ENCODE results near the gene PEA15. TPM values are rescaled to one million over a fixed set of nuclear protein-coding genes. Genes with fewer than 3 reads are reported as not detected.
A peak's percentile ranks its signal among the peaks of the same experiment; 100 is the strongest.

The PEA15 gene
- total and polyA plus RNA-seq, 7 donors = 51.2 to 232 (median 95.9) TPM

DNA sequence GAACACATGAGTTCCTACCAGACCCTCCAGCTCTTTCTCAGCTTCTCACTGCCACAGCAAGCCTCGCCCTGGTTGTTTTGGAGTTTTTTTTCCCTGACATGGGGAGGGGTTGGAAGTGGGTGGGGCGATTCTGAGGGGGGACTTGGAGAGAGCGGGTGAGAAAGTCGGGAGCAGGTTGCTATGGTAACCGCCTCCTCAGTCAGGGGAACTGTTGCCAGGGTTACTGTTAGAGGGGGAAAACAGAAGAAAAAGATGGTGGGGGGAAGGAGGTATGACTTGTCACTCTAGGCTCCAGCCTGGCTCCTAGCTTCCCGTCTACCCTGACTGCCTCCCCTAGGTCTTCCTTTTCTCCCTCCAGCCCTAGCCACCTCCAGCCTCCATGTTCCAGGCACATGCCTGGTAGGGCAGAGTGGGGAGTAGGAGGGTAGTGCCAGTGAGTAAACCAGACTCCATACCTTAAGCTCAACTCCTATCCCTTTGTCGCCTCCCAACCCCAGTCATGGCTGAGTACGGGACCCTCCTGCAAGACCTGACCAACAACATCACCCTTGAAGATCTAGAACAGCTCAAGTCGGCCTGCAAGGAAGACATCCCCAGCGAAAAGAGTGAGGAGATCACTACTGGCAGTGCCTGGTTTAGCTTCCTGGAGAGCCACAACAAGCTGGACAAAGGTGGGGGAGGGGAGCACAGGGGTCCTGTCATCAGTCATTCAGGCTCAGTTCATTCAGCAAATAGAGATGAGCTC, 6.0 kb downstream of the PEA15 start:
- Histone ChIP-seq H3K27me3 (ENCODE audit: insufficient read depth in 3 of 3, low read length in 2 of 3) (no peaks in the 10 kb centered on the region), H3K4me1 (peaks cover 30% of the 10 kb centered on the region), H3K27ac (no peak overlapping the region), H3K36me3 (ENCODE audit: insufficient read depth in 1 of 2, low read depth in 1 of 2) (peaks cover 8 to 75% of the 10 kb centered on the region in 2 donors), H3K4me3 (no peak overlapping the region), H3K9me3 (no peaks in the 10 kb centered on the region)
- DNase-seq (no peak), ATAC-seq (no peak)
- WGBS, 3 donors = 77 to 88% (median 84%) methylated on average over 10 of the region's 10 CpGs
- TF ChIP-seq, protein P1, sequence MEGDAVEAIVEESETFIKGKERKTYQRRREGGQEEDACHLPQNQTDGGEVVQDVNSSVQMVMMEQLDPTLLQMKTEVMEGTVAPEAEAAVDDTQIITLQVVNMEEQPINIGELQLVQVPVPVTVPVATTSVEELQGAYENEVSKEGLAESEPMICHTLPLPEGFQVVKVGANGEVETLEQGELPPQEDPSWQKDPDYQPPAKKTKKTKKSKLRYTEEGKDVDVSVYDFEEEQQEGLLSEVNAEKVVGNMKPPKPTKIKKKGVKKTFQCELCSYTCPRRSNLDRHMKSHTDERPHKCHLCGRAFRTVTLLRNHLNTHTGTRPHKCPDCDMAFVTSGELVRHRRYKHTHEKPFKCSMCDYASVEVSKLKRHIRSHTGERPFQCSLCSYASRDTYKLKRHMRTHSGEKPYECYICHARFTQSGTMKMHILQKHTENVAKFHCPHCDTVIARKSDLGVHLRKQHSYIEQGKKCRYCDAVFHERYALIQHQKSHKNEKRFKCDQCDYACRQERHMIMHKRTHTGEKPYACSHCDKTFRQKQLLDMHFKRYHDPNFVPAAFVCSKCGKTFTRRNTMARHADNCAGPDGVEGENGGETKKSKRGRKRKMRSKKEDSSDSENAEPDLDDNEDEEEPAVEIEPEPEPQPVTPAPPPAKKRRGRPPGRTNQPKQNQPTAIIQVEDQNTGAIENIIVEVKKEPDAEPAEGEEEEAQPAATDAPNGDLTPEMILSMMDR (IDR thresholded peaks at IDR 0.05) = no peak
- intact Hi-C loops (cut with DNase I) = no loop called here

DNA sequence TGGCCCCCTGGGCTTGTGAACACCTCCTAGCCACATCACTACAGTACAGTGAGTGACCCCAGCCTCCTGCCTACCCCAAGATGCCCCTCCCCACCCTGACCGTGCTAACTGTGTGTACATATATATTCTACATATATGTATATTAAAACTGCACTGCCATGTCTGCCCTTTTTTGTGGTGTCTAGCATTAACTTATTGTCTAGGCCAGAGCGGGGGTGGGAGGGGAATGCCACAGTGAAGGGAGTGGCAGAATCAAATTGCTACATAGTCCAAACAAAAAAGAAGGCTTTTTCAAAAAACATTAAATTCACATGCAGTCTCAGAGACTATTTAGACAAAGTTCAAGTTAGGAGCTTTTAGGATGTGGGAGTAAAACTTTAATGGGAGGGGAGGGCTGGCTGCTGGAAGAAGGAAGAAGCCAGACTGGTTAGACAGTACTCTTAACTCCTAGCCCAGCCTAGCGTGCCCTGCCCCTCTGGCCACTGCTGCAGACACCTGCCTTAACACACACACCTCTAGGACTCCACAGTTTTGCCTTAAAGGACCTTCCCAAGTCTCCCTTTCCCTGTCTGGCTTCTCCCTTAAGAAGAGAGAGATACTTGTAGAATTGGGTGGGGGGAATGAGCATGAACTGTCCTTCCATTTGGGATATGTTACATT, 9.4 kb downstream of the PEA15 start:
- Histone ChIP-seq H3K36me3 (ENCODE audit: insufficient read depth in 1 of 2, low read depth in 1 of 2) (peaks cover 16 to 90% of the 10 kb centered on the region in 2 donors), H3K27ac (no peak overlapping the region), H3K9me3 (no peaks in the 10 kb centered on the region), H3K27me3 (ENCODE audit: insufficient read depth in 3 of 3, low read length in 2 of 3) (no peaks in the 10 kb centered on the region), H3K4me1 (peaks cover 26% of the 10 kb centered on the region), H3K4me3 (no peak overlapping the region)
- TF ChIP-seq, protein P1 (IDR thresholded peaks at IDR 0.05) = no peak
- no peak for ATAC-seq
- intact Hi-C loops (cut with DNase I) = no loop called here
- 75 to 90% (median 83%) methylated on average over 3 of the region's 3 CpGs for WGBS, 3 donors
- DNase-seq = no peak

DNA sequence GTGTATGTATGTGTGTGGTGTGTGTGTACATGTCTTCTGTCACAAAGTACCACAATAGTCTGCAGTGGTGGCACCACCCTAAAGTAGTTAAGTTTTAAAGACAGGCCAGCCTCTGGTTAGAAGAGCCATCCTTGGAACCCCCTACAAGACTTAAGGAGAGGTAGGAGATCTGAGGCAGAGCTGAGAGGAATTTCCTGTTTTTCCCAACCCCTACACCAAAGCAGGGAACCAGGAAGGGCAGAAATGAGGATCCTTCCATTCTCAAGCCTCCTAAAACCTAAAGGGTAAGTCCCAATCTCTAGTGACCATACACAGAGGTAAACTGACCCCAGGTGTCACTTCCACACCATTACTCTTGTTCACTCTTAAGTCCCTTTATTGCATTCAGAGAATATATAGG, 11.1 kb downstream of the PEA15 start:
- TF ChIP-seq, protein P1 (IDR thresholded peaks at IDR 0.05) = no peak
- Histone ChIP-seq H3K4me3 (no peak overlapping the region), H3K4me1 (peaks cover 19% of the 10 kb centered on the region), H3K27me3 (ENCODE audit: insufficient read depth in 3 of 3, low read length in 2 of 3) (no peaks in the 10 kb centered on the region), H3K9me3 (no peaks in the 10 kb centered on the region), H3K36me3 (ENCODE audit: insufficient read depth in 1 of 2, low read depth in 1 of 2) (peaks cover 16 to 100% of the 10 kb centered on the region in 2 donors), H3K27ac (peak overlapping the region; percentile 2)
- ATAC-seq (no peak), DNase-seq (no peak)
- intact Hi-C loops (cut with DNase I) = no loop called here

DNA sequence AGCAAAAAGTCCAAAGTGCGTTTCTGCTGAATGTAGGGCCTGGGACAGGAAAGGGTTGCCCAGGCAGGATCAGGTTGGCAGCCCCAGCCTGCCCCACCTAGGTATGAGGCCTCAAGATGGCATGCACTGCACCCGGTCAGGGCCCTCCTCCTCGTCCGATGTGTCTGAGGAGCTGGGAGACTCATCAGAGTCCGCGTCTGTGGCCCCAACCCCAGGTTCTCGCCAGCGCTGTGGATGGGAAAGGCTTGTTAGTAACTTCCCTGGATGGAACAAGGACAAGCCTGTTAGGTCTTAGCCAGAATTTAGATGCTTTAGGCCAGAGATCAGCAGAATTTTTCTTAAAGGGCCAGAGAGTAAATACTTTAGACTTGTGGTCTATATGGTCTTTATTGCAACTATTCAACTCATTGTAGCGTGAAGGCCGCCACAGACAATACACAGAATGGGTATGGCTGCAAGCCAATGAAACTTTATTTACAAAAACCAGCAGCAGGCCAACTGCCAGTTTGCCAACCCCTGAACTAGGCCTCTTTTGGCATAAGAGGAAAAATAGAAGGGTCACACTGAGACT, 12.4 kb downstream of the PEA15 start:
- TF ChIP-seq, protein P1 (IDR thresholded peaks at IDR 0.05) = no peak
- intact Hi-C loops (cut with DNase I) = loop anchor here in 1 of 2 donors (2.0 kb wide), 1 partner anchor 25 kb away; no protein-coding TSS in a partner anchor
- Histone ChIP-seq H3K9me3 (no peaks in the 10 kb centered on the region), H3K4me3 (no peak overlapping the region), H3K4me1 (peaks cover 19% of the 10 kb centered on the region), H3K36me3 (ENCODE audit: insufficient read depth in 1 of 2, low read depth in 1 of 2) (peaks cover 16 to 100% of the 10 kb centered on the region in 2 donors), H3K27me3 (ENCODE audit: insufficient read depth in 3 of 3, low read length in 2 of 3) (no peaks in the 10 kb centered on the region), H3K27ac (peak overlapping the region; percentile 63)
- DNase-seq (no peak), ATAC-seq (peak in 1 of 4 donors; percentile 14)
- WGBS, 3 donors = 53 to 65% (median 55%) methylated on average over 10 of the region's 10 CpGs
